PFSK-1 (cell line): Measurements from ENCODE around the gene ZNF362.

Source experiments
- FOXP2 ChIP-seq: optimal IDR thresholded peaks from 2 replicates; pipeline ENCODE3; 2011; ENCODE audit warnings: borderline replicate concordance, control low read depth, inconsistent platforms; ENCODE audit not compliant: insufficient read depth; ENCODE audit errors: extremely low read length, extremely low read depth
- POLR2AphosphoS5 ChIP-seq: IDR thresholded peaks from 2 replicates; pipeline ENCODE4 v1.6.1; 2012; ENCODE audit warnings: low read depth, mild to moderate bottlenecking, control low read depth, low read length, moderate library complexity
- TAF1 ChIP-seq: IDR thresholded peaks from 2 replicates; pipeline ENCODE4 v1.6.1; 2012; ENCODE audit warnings: low read length, control low read depth, borderline replicate concordance; ENCODE audit not compliant: insufficient read depth
- TF ChIP-seq, protein P1 (sequence below), 2 experiments: IDR thresholded peaks; 2 replicates each; pipeline versions ENCODE4 v1.6.1 to v1.8.0; 2011 to 2012; ENCODE audit warnings: low read depth in 2 of 2, low read length in 2 of 2, control low read depth in 1 of 2, inconsistent platforms in 1 of 2, mild to moderate bottlenecking in 1 of 2, moderate library complexity in 1 of 2; ENCODE audit not compliant: insufficient read depth in 1 of 2

DNA sequence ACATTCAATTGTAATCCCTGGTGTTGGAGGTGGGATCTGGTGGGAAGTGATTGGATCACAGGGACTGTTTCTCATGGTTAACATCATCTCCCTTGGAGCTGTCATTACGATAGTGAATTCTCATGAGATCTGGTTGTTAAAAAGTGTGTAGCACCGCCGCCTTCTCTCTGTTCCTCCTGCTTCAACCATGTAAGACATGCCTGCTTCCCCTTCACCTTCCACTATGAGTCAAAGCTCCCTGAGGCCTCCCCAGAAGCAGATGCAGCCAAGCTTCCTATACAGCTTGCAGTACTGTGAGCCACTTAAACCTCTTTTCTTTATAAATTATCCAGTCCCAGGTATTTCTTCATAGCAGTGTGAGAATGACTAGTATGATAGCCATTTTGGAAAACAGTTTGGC is 44.3 kb upstream of the ZNF362 start:
- no peak for TF ChIP-seq POLR2AphosphoS5
- TF ChIP-seq FOXP2: no peak
- TF ChIP-seq, protein P1, sequence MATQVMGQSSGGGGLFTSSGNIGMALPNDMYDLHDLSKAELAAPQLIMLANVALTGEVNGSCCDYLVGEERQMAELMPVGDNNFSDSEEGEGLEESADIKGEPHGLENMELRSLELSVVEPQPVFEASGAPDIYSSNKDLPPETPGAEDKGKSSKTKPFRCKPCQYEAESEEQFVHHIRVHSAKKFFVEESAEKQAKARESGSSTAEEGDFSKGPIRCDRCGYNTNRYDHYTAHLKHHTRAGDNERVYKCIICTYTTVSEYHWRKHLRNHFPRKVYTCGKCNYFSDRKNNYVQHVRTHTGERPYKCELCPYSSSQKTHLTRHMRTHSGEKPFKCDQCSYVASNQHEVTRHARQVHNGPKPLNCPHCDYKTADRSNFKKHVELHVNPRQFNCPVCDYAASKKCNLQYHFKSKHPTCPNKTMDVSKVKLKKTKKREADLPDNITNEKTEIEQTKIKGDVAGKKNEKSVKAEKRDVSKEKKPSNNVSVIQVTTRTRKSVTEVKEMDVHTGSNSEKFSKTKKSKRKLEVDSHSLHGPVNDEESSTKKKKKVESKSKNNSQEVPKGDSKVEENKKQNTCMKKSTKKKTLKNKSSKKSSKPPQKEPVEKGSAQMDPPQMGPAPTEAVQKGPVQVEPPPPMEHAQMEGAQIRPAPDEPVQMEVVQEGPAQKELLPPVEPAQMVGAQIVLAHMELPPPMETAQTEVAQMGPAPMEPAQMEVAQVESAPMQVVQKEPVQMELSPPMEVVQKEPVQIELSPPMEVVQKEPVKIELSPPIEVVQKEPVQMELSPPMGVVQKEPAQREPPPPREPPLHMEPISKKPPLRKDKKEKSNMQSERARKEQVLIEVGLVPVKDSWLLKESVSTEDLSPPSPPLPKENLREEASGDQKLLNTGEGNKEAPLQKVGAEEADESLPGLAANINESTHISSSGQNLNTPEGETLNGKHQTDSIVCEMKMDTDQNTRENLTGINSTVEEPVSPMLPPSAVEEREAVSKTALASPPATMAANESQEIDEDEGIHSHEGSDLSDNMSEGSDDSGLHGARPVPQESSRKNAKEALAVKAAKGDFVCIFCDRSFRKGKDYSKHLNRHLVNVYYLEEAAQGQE (IDR thresholded peaks at IDR 0.05; ENCODE audit: insufficient read depth in 1 of 2, low read depth in 2 of 2, low read length in 2 of 2): no peak
- no peak for TF ChIP-seq TAF1
